Liver (tissue), 9 donors: Measurements from ENCODE around the gene TMEM175. TPM values are rescaled to one million over a fixed set of nuclear protein-coding genes. Genes with fewer than 3 reads are reported as not detected.

Experiments
- DNase-seq: peaks from one replicate; pipeline ENCODE4 v3.0.0-alpha.2; 2017; ENCODE audit warnings: low spot score
- H3K27ac ChIP-seq, 2 donors: one replicate each; pipeline ENCODE4 v1.7.0; 2013; ENCODE audit warnings: inconsistent platforms in 2 of 2, low read length in 2 of 2, control low read depth in 1 of 2, low read depth in 1 of 2, mild to moderate bottlenecking in 1 of 2
- H3K27me3 ChIP-seq, 4 donors: one replicate each; pipeline versions ENCODE4 v1.6.1 to v1.7.0; 2013; ENCODE audit warnings: low read length in 3 of 4, inconsistent platforms in 1 of 4, mild to moderate bottlenecking in 1 of 4, moderate library complexity in 1 of 4; ENCODE audit not compliant: control insufficient read depth in 4 of 4, insufficient read depth in 4 of 4
- H3K36me3 ChIP-seq, 4 donors: one replicate each; pipeline versions ENCODE4 v1.6.1 to v1.7.0; 2013; ENCODE audit warnings: low read length in 3 of 4, mild to moderate bottlenecking in 3 of 4, low read depth in 1 of 4, moderate library complexity in 1 of 4; ENCODE audit not compliant: control insufficient read depth in 4 of 4, insufficient read depth in 3 of 4
- H3K4me1 ChIP-seq, 4 donors: one replicate each; pipeline versions ENCODE4 v1.6.1 to v1.7.0; 2013; ENCODE audit warnings: low read length in 3 of 4, mild to moderate bottlenecking in 3 of 4, moderate library complexity in 1 of 4; ENCODE audit not compliant: control insufficient read depth in 4 of 4, insufficient read depth in 4 of 4
- H3K4me3 ChIP-seq, 3 donors: one replicate each; pipeline versions ENCODE4 v1.6.1 to v1.7.0; 2013; ENCODE audit warnings: low read length in 3 of 3, control low read depth in 1 of 3, low read depth in 1 of 3, mild to moderate bottlenecking in 1 of 3
- H3K9ac ChIP-seq, 2 donors: one replicate each; pipeline ENCODE4 v1.7.0; 2013; ENCODE audit warnings: low read length in 2 of 2, mild to moderate bottlenecking in 2 of 2, moderate library complexity in 2 of 2, control low read depth in 1 of 2, low read depth in 1 of 2
- H3K9me3 ChIP-seq, 4 donors: one replicate each; pipeline versions ENCODE4 v1.6.1 to v1.7.0; 2013; ENCODE audit warnings: low read length in 3 of 4; ENCODE audit not compliant: control insufficient read depth in 4 of 4
- EGR1 ChIP-seq, 2 donors: IDR thresholded peaks; 2 replicates each; pipeline ENCODE4 v1.6.1; 2016 to 2018; ENCODE audit warnings: antibody characterized with exemption in 2 of 2, low read depth in 2 of 2
- GABPA ChIP-seq, 2 donors: IDR thresholded peaks in 1 of 2; conservative IDR thresholded peaks in 1 of 2; 2 replicates each; pipeline ENCODE4 v1.6.1; 2016; ENCODE audit warnings: antibody characterized with exemption in 2 of 2, mild to moderate bottlenecking in 1 of 2, moderate library complexity in 1 of 2
- HNF4G ChIP-seq: IDR thresholded peaks from 2 replicates; pipeline ENCODE4 v1.6.1; 2016; ENCODE audit warnings: antibody characterized with exemption
- JUND ChIP-seq, 2 donors: IDR thresholded peaks; 2 replicates each; pipeline ENCODE4 v1.6.1; 2016; ENCODE audit warnings: antibody characterized with exemption in 2 of 2
- YY1 ChIP-seq: IDR thresholded peaks from 2 replicates; pipeline ENCODE4 v1.6.1; 2016; ENCODE audit warnings: antibody characterized with exemption, mild to moderate bottlenecking
- WGBS: extraction: QIAGEN DNeasy Blood & Tissue Kit; methylation state at CpG from one replicate; pipeline ENCODE4 v1.1.7; 2013; 5-methylcytosine and 5-hydroxymethylcytosine counted together
- polyA plus RNA-seq, 2 donors: library from polyadenylated mRNA; stranded (reverse) in 1 of 2; unstranded in 1 of 2; fragments of 200-250 nt in 1 of 2; fragments of >200 nt in 1 of 2; fragmentation: Nextera tagmentation in 1 of 2; extraction: Ambion mirVana in 1 of 2; gene quantifications; one replicate each; pipeline versions ENCODE4 v1.2.1 to v1.2.3, GENCODE V29; 2013 to 2015
- total RNA-seq, 2 donors: library from RNA; depleted of rRNA; stranded (reverse); fragments of >200 nt; gene quantifications; one replicate each; pipeline ENCODE4 v1.2.3, GENCODE V29; 2014
- TF ChIP-seq, protein P1 (sequence below): IDR thresholded peaks from 2 replicates; pipeline ENCODE4 v1.6.1; 2016; ENCODE audit warnings: antibody characterized with exemption
- TF ChIP-seq, protein P2 (sequence below): IDR thresholded peaks from 2 replicates; pipeline ENCODE4 v1.6.1; 2016; ENCODE audit warnings: antibody characterized with exemption
- TF ChIP-seq, protein P3 (sequence below): IDR thresholded peaks from 2 replicates; pipeline ENCODE4 v1.6.1; 2016; ENCODE audit warnings: antibody characterized with exemption, mild to moderate bottlenecking
- donor health status: healthy.
- donor health status: healthy.
- donor health status: healthy.
- donor health status: healthy.
- donor health status: healthy.

The TMEM175 gene
- total and polyA plus RNA-seq, 4 donors = 18.6 to 26.3 (median 25.5) TPM

DNA sequence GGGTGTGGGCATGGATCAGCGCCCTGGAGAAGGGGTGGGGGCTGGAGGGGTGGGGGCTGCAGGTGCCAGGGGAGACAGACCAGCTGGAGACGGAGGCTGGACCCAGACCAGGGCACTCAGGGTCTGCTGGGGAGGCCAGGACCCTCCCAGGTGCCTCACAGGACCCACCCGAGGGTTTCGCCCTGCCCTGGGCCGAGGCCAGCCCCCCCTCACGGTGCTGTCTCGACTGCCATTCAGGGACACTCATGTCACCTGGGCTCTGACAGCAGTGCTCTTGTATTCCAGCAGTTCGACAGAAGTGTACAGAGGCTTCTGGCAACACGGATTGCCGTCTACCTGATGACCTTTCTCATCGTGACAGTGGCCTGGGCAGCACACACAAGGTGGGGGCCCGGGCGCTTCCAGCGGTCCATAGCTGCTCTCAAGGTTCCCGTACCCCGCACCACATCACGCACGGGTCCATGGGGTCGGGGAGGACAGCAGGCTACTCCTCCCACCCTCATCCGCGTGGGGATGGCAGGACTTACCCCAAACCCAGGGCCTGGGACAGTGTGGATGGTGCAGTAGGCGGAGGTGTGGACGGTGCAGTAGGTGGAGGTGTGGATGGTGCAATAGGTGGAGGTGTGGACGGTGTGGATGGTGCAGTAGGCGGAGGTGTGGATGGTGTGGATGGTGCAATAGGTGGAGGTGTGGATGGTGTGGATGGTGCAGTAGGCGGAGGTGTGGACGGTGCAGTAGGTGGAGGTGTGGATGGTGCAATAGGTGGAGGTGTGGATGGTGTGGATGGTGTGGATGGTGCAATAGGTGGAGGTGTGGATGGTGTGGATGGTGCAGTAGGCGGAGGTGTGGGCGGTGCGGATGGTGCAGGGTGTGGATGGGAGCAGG lies 18.1 kb downstream of the TMEM175 start:
- WGBS = 95% methylated on average over 30 of the region's 30 CpGs
- Histone ChIP-seq H3K4me3 (no peak overlapping the region), H3K36me3 (peaks cover 0 to 17% (median 4%) of the 10 kb centered on the region in 4 donors), H3K9ac (no peak overlapping the region), H3K27me3 (no peaks in the 10 kb centered on the region), H3K9me3 (no peaks in the 10 kb centered on the region), H3K27ac (no peak overlapping the region), H3K4me1 (no peaks in the 10 kb centered on the region)
- no peak for DNase-seq
- TF ChIP-seq, protein P1, sequence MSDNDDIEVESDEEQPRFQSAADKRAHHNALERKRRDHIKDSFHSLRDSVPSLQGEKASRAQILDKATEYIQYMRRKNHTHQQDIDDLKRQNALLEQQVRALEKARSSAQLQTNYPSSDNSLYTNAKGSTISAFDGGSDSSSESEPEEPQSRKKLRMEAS = no peak
- TF ChIP-seq HNF4G (no peak), JUND (IDR thresholded peaks at IDR 0.05) (no peak)
- TF ChIP-seq, protein P2, sequence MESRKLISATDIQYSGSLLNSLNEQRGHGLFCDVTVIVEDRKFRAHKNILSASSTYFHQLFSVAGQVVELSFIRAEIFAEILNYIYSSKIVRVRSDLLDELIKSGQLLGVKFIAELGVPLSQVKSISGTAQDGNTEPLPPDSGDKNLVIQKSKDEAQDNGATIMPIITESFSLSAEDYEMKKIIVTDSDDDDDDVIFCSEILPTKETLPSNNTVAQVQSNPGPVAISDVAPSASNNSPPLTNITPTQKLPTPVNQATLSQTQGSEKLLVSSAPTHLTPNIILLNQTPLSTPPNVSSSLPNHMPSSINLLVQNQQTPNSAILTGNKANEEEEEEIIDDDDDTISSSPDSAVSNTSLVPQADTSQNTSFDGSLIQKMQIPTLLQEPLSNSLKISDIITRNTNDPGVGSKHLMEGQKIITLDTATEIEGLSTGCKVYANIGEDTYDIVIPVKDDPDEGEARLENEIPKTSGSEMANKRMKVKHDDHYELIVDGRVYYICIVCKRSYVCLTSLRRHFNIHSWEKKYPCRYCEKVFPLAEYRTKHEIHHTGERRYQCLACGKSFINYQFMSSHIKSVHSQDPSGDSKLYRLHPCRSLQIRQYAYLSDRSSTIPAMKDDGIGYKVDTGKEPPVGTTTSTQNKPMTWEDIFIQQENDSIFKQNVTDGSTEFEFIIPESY = no peak

DNA sequence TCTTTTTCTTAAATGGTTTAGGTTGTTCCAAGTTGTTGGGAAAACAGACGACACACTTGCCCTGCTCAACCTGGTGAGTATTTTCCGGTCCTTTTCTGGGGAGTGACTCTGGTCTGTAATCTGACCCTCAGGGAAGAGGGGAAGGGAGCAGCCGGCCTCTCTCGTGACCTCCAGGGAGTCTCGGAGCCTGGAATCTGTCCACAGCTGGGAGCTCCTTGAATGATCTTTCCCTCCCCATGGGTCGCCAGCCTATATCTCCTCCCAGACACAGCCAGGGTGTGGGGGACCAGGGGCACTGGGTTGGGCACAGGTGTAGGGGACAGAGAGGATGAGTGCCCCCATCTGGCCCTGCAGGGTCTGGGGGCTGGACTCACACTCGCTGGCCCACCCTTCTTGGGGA lies 18.9 kb downstream of the TMEM175 start:
- Histone ChIP-seq H3K36me3 (peaks cover 0 to 21% (median 4%) of the 10 kb centered on the region in 4 donors), H3K4me3 (no peak overlapping the region), H3K27me3 (no peaks in the 10 kb centered on the region), H3K9me3 (no peaks in the 10 kb centered on the region), H3K4me1 (no peaks in the 10 kb centered on the region), H3K27ac (no peak overlapping the region), H3K9ac (no peak overlapping the region)
- 93% methylated on average over 7 of the region's 7 CpGs for WGBS
- no peak for DNase-seq
- TF ChIP-seq, protein P3, sequence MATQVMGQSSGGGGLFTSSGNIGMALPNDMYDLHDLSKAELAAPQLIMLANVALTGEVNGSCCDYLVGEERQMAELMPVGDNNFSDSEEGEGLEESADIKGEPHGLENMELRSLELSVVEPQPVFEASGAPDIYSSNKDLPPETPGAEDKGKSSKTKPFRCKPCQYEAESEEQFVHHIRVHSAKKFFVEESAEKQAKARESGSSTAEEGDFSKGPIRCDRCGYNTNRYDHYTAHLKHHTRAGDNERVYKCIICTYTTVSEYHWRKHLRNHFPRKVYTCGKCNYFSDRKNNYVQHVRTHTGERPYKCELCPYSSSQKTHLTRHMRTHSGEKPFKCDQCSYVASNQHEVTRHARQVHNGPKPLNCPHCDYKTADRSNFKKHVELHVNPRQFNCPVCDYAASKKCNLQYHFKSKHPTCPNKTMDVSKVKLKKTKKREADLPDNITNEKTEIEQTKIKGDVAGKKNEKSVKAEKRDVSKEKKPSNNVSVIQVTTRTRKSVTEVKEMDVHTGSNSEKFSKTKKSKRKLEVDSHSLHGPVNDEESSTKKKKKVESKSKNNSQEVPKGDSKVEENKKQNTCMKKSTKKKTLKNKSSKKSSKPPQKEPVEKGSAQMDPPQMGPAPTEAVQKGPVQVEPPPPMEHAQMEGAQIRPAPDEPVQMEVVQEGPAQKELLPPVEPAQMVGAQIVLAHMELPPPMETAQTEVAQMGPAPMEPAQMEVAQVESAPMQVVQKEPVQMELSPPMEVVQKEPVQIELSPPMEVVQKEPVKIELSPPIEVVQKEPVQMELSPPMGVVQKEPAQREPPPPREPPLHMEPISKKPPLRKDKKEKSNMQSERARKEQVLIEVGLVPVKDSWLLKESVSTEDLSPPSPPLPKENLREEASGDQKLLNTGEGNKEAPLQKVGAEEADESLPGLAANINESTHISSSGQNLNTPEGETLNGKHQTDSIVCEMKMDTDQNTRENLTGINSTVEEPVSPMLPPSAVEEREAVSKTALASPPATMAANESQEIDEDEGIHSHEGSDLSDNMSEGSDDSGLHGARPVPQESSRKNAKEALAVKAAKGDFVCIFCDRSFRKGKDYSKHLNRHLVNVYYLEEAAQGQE = no peak
- TF ChIP-seq HNF4G (no peak), EGR1 (IDR thresholded peaks at IDR 0.05; ENCODE audit: low read depth in 2 of 2) (no peak), JUND (IDR thresholded peaks at IDR 0.05) (no peak), GABPA (IDR thresholded peaks at IDR 0.05 in 1 of 2, conservative IDR thresholded peaks at IDR 0.05 in 1 of 2) (no peak), YY1 (no peak)
- TF ChIP-seq, protein P1 = no peak
- TF ChIP-seq, protein P2 = no peak
